Measurements from ENCODE around the gene DNAH2.

Gene DNAH2

GRCh38 chr17:7750321-7750821, 32.8 kb downstream of the DNAH2 start:
- Histone ChIP-seq H3K27me3 (replicated peaks) (no peaks in the 10 kb centered on the region), H3K27ac (peak overlapping the region; percentile 74), H3K4me3 (ENCODE audit: low read depth, low read length) (no peak overlapping the region), H3K36me3 (replicated peaks) (no peaks in the 10 kb centered on the region)
- TF ChIP-seq CTCF (IDR thresholded peaks at IDR 0.05; ENCODE audit: low read depth, low read length, missing control alignments), result no peak
- peak; percentile 48 for DNase-seq
- in situ Hi-C loops (cut with HindIII; ENCODE audit: low pct_ligation_motif_present, low sequenced_read_pairs), result no loop called here

DNA sequence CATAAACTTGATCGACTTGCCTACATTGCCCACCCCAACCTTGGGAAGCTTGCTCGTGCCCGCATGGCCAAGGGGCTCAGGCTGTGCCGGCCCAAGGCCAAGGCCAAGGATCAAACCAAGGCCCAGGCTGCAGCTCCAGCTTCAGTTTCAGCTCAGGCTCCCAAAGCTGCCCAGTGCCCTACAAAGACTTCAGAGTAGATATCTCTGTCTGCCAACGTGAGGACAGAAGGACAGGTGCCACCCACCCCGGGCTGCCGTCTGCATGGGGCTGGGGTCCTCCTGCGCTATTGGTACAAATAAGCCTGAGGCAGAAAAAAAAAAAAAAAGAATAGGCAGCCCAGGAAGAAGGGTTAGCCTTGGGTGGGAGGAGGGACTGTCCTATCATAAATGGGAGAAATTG, 37.1 kb downstream of the DNAH2 start:
- no peak overlapping the region for H3K27ac ChIP-seq
- no peaks in the 10 kb centered on the region for H3K36me3 ChIP-seq (replicated peaks)
- in situ Hi-C loops (cut with HindIII; ENCODE audit: low pct_ligation_motif_present, low sequenced_read_pairs), result no loop called here
- no peak for TF ChIP-seq CTCF (IDR thresholded peaks at IDR 0.05; ENCODE audit: low read depth, low read length, missing control alignments)
- no peaks in the 10 kb centered on the region for H3K27me3 ChIP-seq (replicated peaks)
- no peak for DNase-seq
- no peak overlapping the region for H3K4me3 ChIP-seq (ENCODE audit: low read depth, low read length)

DNA sequence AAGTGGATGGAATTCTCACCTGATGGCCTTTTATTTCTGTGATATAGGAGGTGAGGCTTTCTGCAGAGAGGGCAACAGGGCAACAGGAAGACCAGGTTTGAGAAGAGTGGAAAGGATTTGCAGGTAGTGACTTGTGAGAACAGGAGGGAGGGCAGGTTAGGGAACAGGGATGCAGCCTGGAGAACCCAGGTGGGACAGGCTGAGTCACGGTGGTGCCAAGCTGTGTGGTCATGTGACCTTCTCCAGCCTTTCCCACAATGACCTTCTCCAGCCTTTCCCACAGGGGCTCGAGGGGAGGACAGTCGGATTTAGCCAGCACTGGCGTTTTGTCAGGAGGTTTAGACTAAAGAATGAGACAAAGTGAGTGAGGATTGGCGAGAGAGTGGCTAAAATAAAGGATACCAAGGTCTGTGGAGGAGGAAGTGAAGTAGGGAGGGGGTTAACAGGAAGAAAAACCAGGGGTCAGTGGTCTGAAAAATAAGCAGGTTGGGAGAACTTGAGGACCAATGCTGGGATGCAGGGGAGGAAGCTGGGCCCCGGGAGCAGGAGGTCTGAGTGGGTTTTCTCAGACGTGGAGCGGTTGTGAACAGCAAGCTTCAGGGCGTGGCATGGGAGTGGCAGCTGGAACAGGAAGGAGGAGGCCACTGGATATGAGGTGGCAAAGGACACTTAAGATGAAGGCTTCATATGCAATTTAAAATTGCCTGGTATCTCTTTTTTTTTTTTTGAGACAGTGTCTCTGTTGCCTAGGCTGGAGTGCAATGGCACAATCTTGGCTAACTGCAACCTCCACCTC, 37.7 kb downstream of the DNAH2 start:
- Histone ChIP-seq H3K27ac (no peak overlapping the region), H3K4me3 (ENCODE audit: low read depth, low read length) (no peak overlapping the region), H3K27me3 (replicated peaks) (no peaks in the 10 kb centered on the region), H3K36me3 (replicated peaks) (no peaks in the 10 kb centered on the region)
- no peak for TF ChIP-seq CTCF (IDR thresholded peaks at IDR 0.05; ENCODE audit: low read depth, low read length, missing control alignments)
- no peak for DNase-seq
- in situ Hi-C loops (cut with HindIII; ENCODE audit: low pct_ligation_motif_present, low sequenced_read_pairs), result no loop called here

DNA sequence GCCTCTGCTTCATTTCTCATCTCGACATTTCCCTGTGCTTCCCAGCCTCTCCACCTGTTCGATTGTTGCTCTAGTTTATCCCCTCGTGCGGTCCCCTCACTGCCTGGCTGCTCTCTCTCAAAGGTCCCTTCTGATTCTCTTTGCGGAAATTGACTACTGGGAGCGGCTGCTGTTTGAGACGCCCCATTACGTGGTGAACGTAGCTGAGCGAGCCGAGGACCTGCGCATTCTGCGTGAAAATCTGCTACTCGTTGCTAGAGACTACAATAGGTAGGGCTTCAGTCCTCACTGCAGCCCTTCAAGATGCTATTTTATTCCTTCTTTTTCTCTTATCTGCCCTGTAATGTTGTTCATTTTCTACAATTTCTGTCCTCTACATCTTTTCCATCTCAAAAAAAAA, 39.4 kb downstream of the DNAH2 start:
- Histone ChIP-seq H3K4me3 (ENCODE audit: low read depth, low read length) (no peak overlapping the region), H3K36me3 (replicated peaks) (no peaks in the 10 kb centered on the region), H3K27me3 (replicated peaks) (no peaks in the 10 kb centered on the region), H3K27ac (no peak overlapping the region)
- no peak for TF ChIP-seq CTCF (IDR thresholded peaks at IDR 0.05; ENCODE audit: low read depth, low read length, missing control alignments)
- no peak for DNase-seq
- in situ Hi-C loops (cut with HindIII; ENCODE audit: low pct_ligation_motif_present, low sequenced_read_pairs), result no loop called here

- no peak overlapping the region for H3K4me3 ChIP-seq (ENCODE audit: low read depth, low read length)
- TF ChIP-seq CTCF (IDR thresholded peaks at IDR 0.05; ENCODE audit: low read depth, low read length, missing control alignments), result no peak
- in situ Hi-C loops (cut with HindIII; ENCODE audit: low pct_ligation_motif_present, low sequenced_read_pairs), result no loop called here
- DNase-seq, result no peak
- no peak overlapping the region for H3K27ac ChIP-seq
- H3K27me3 ChIP-seq (replicated peaks), result no peaks in the 10 kb centered on the region
- no peaks in the 10 kb centered on the region for H3K36me3 ChIP-seq (replicated peaks)
Measured at GRCh38 chr17:7763919-7764318, 46.4 kb downstream of the DNAH2 start.

DNA sequence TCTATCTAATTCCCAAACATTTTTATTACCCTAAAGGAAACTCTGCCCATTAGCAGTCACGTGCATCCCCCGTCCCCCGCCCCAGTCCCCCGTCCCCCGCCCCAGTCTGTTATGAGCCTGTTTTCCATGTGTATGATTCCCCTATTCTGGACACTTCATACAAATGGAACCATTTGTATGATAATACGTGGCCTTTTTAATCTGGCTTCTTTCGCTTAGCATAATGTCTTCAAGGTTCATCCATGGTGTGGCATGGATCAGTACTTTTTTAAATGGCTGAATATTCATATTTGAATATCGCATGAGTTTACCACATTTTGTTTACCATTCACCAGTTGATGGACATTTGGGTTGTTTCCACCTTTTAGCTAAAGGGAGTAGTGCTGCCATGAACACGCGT, 49.5 kb downstream of the DNAH2 start:
- Histone ChIP-seq H3K36me3 (replicated peaks) (no peaks in the 10 kb centered on the region), H3K27ac (no peak overlapping the region), H3K4me3 (ENCODE audit: low read depth, low read length) (no peak overlapping the region), H3K27me3 (replicated peaks) (no peaks in the 10 kb centered on the region)
- TF ChIP-seq CTCF (IDR thresholded peaks at IDR 0.05; ENCODE audit: low read depth, low read length, missing control alignments), result no peak
- DNase-seq, result no peak
- in situ Hi-C loops (cut with HindIII; ENCODE audit: low pct_ligation_motif_present, low sequenced_read_pairs), result no loop called here

Data from brain microvascular endothelial cell (primary cell).